NCI-H2196 (cell line): ENCODE measurements around the gene CSTF1.

ENCODE experiments used
- DNase-seq: peaks from one replicate; lab custom pipeline; 2025; ENCODE audit not compliant: unreplicated experiment; lab: John Stamatoyannopoulos, UW

The CSTF1 gene

GRCh38 chr20:56392132-56392880 is at the start of gene CSTF1, which contains the start of gene AURKA:
Gene CSTF1 (plus strand): TSS chr20:56392645. CDS start chr20:56395553, 2,908 bp downstream.
Gene AURKA (minus strand): TSS chr20:56392215. CDS start chr20:56388197, 4,018 bp downstream.
- peak; percentile 99 for DNase-seq

- no peak for DNase-seq
Measured at GRCh38 chr20:56342783-56343182, 49.7 kb upstream of the CSTF1 start.

DNA sequence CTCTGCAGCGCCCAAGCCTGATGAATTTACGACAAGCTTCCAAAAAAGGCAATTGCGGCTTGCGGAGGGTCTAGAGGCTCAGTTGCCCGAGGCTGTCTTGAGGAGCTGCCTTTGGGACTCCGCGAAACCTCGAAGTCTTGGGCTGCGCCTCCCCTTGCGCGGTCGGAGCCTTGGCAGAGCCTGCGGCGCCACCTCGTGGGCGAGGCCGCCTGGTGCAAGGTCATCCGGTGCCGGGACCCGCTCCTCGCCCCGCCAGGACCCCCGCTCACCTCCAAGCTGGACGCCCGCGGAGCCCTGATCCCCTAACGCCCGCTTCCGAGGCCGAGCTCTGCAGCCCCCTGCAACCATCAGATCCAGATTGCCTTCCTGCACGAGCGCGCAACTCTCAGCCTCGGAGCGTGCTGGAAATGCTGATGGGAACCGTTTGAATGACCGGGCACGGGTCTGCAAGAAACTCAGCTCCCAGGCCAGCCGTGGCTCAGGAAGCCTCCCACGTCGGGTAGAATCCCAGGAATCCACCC is 48.5 kb upstream of the CSTF1 start:
- DNase-seq, result no peak

GRCh38 chr20:56345911-56346310 is 46.5 kb upstream of the CSTF1 start:
- no peak for DNase-seq

- DNase-seq, result no peak
Measured at GRCh38 chr20:56347628-56348304, 44.7 kb upstream of the CSTF1 start.

DNA sequence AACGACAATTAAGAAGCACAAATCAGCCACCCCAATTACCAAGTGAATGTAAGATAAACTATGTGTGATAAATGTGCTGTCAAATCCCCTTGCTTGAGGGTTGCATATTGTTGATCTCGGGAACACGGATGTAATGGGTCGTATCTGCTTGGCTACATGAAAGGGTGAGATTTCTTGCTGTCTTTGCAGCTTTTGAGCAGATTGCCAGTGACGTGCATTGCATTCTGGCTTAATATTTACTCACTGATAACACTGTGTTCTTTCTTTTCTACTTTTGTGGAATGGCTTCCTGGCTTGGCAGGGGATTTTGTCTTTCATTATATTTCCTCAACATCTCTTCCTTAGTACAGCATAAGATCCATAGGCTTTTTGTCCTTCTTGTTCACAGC is 44.1 kb upstream of the CSTF1 start:
- DNase-seq, result no peak

GRCh38 chr20:56348746-56349145 is 43.7 kb upstream of the CSTF1 start:
- DNase-seq, result no peak

- no peak for DNase-seq
Measured at GRCh38 chr20:56350842-56351241, 41.6 kb upstream of the CSTF1 start.

GRCh38 chr20:56352345-56353055 is 39.9 kb upstream of the CSTF1 start:
- no peak for DNase-seq

GRCh38 chr20:56353356-56353755 is 39.1 kb upstream of the CSTF1 start:
- no peak for DNase-seq

- DNase-seq, result no peak
Measured at GRCh38 chr20:56358070-56358469, 34.4 kb upstream of the CSTF1 start.

GRCh38 chr20:56358600-56359211 is 33.7 kb upstream of the CSTF1 start, which contains the start of gene FAM210B:
Gene FAM210B (plus strand): TSS chr20:56358974. CDS start chr20:56359006, 32 bp downstream.
- DNase-seq, result peak; percentile 94

- DNase-seq, result peak; percentile 41
Measured at GRCh38 chr20:56359212-56360132, 33.0 kb upstream of the CSTF1 start.

GRCh38 chr20:56360133-56360907 is 32.1 kb upstream of the CSTF1 start:
- DNase-seq, result no peak

DNA sequence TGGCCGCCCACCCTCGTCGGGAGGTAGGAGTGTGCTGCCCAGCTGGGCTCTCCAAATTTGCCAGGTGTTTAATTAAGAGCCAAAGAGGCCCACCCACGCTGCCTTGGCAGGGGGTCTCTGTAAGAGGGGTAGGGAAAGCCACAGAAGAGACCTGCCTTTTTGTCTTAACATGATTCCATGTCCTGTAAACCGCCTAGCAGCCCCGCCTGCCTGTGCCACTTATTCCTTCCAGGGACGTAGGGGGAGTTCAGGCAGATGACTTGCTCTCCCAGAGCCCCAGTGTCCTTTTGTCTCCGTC is 31.6 kb upstream of the CSTF1 start:
- DNase-seq, result no peak

GRCh38 chr20:56361900-56362299 is 30.5 kb upstream of the CSTF1 start:
- no peak for DNase-seq

DNA sequence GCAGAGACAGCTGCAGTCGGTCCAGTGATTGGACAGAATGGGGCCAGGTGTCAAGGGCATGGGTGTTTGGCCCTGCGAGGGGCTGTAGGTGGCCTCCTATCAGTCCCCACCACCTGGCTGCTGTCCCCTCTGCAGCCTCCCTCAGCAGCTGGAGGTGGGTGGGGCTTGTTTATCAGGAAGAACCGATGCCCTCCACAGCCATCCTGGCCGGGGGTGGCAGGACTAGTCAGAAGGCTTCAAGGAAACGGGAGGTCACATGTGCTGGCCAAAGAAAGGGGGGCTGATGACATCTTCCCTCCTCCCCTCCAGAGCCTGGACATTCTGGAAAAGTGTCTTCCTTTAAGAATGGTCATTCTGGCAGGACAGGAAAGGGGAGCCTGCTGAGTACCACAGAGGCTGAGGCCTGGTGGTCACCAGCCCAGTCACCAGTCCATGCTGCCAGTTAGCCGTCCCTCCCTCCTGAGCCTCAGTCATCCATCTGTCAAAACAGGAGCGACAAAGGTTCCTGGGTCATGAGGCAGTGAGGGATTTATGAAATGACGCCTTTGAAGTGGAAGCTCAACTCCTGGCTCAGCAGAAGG is 29.5 kb upstream of the CSTF1 start:
- no peak for DNase-seq

GRCh38 chr20:56363491-56363890 is 29.0 kb upstream of the CSTF1 start:
- DNase-seq, result no peak
